Upper lobe of left lung (tissue), 4 donors: ENCODE measurements around the gene MAP3K14.

ENCODE experiments used
- CTCF ChIP-seq, 6 experiments: fragments of 450-650 bp in 4 of 6; fragments of 200-600 bp in 2 of 6; sonication (generic) in 2 of 6; IDR thresholded peaks; one replicate each; pipeline ENCODE4 v1.5.1; 2016 to 2019; ENCODE audit warnings: antibody characterized with exemption in 6 of 6
- EP300 ChIP-seq, 4 donors: sonication (generic); formaldehyde crosslinking; IDR thresholded peaks; one replicate each; pipeline ENCODE4 v1.5.1; 2017; ENCODE audit warnings: antibody characterized with exemption in 4 of 4, control low read depth in 2 of 4
- POLR2A ChIP-seq, 4 donors: fragments of 450-650 bp; IDR thresholded peaks; one replicate each; pipeline ENCODE4 v1.5.1; 2016 to 2017; ENCODE audit warnings: antibody characterized with exemption in 4 of 4, mild to moderate bottlenecking in 2 of 4
- POLR2AphosphoS5 ChIP-seq, 2 donors: sonication (generic); formaldehyde crosslinking; IDR thresholded peaks; one replicate each; pipeline ENCODE4 v1.5.1; 2017; ENCODE audit warnings: antibody characterized with exemption in 2 of 2

- TF ChIP-seq POLR2A (IDR thresholded peaks at IDR 0.05) (no peak), CTCF (IDR thresholded peaks at IDR 0.05) (no peak), POLR2AphosphoS5 (IDR thresholded peaks at IDR 0.05) (no peak), EP300 (IDR thresholded peaks at IDR 0.05) (no peak)
Observed at GRCh38 chr17:45260204-45260783, 56.5 kb downstream of the MAP3K14 start.
